GM12878 (cell line): Measurements from ENCODE around the gene CNIH2. TPM values are rescaled to one million over a fixed set of nuclear protein-coding genes. Genes with fewer than 3 reads are reported as not detected.

Experiments
- DPF2 ChIP-seq: fragments of 450-650 bp; IDR thresholded peaks from 2 replicates; pipeline ENCODE4 v1.6.1; 2017; ENCODE audit warnings: mild to moderate bottlenecking
- FOXM1 ChIP-seq: IDR thresholded peaks from 2 replicates; pipeline ENCODE4 v1.6.1; 2012; ENCODE audit warnings: low read depth, mild to moderate bottlenecking, inconsistent platforms, low read length, moderate library complexity
- NFYA ChIP-seq: IDR thresholded peaks from 2 replicates; pipeline ENCODE4 v1.6.1; 2011; ENCODE audit warnings: low read depth, mild to moderate bottlenecking, low read length, improper control_type of control experiment, borderline replicate concordance
- YY1 ChIP-seq: IDR thresholded peaks from 2 replicates; pipeline ENCODE4 v1.6.1; 2011; ENCODE audit warnings: low read depth, mild to moderate bottlenecking, low read length
- polyA plus RNA-seq, 11 experiments: library from polyadenylated mRNA; depleted of rRNA in 4 of 11; unstranded in 6 of 11; stranded (reverse) in 5 of 11; fragments of >200 nt; fragmentation: Nextera tagmentation in 4 of 11; fragmentation: Illumina TruSeq in 1 of 11; extraction: Ambion mirVana in 4 of 11; extraction: Trizol in 1 of 11; gene quantifications; 1 replicate in 1 of 11; 2 replicates in 10 of 11; pipeline versions ENCODE4 v1.2.1 to v1.2.3, GENCODE V29; 2011 to 2016; ENCODE audit warnings: inconsistent platforms in 2 of 11, missing spikeins in 2 of 11, low read depth in 1 of 11
- total RNA-seq, 4 experiments: library from RNA; depleted of rRNA in 3 of 4; stranded (reverse); fragments of >200 nt in 3 of 4; fragmentation: Illumina TruSeq in 1 of 4; extraction: Trizol in 1 of 4; gene quantifications; 2 replicates each; pipeline versions ENCODE4 v1.2.1 to v1.2.3, GENCODE V29; 2013 to 2021
- TF ChIP-seq, protein P1 (sequence below): IDR thresholded peaks from 2 replicates; pipeline ENCODE4 v1.6.1; 2011; ENCODE audit warnings: borderline replicate concordance, low read depth, mild to moderate bottlenecking, moderate library complexity, low read length; ENCODE audit not compliant: insufficient read depth, poor library complexity, severe bottlenecking
- TF ChIP-seq, protein P2 (sequence below): fragments of 450-650 bp; formaldehyde crosslinking; IDR thresholded peaks from 2 replicates; pipeline ENCODE4 v1.4.0; 2020; ENCODE audit warnings: mild to moderate bottlenecking, moderate library complexity

Gene CNIH2
- total and polyA plus RNA-seq, 10 of the 15 experiments (the other 5 are each of a cell fraction or from before 2014, with no cell fraction given), result 0.07 to 1.3 (median 0.68) TPM; not detected in 2

GRCh38 chr11:66313321-66314185 is 35.6 kb downstream of the CNIH2 start (continued):
- TF ChIP-seq, protein P1, sequence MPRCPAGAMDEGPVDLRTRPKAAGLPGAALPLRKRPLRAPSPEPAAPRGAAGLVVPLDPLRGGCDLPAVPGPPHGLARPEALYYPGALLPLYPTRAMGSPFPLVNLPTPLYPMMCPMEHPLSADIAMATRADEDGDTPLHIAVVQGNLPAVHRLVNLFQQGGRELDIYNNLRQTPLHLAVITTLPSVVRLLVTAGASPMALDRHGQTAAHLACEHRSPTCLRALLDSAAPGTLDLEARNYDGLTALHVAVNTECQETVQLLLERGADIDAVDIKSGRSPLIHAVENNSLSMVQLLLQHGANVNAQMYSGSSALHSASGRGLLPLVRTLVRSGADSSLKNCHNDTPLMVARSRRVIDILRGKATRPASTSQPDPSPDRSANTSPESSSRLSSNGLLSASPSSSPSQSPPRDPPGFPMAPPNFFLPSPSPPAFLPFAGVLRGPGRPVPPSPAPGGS, result no peak
- TF ChIP-seq YY1 (no peak), FOXM1 (no peak), NFYA (no peak), DPF2 (no peak)
- TF ChIP-seq, protein P2, sequence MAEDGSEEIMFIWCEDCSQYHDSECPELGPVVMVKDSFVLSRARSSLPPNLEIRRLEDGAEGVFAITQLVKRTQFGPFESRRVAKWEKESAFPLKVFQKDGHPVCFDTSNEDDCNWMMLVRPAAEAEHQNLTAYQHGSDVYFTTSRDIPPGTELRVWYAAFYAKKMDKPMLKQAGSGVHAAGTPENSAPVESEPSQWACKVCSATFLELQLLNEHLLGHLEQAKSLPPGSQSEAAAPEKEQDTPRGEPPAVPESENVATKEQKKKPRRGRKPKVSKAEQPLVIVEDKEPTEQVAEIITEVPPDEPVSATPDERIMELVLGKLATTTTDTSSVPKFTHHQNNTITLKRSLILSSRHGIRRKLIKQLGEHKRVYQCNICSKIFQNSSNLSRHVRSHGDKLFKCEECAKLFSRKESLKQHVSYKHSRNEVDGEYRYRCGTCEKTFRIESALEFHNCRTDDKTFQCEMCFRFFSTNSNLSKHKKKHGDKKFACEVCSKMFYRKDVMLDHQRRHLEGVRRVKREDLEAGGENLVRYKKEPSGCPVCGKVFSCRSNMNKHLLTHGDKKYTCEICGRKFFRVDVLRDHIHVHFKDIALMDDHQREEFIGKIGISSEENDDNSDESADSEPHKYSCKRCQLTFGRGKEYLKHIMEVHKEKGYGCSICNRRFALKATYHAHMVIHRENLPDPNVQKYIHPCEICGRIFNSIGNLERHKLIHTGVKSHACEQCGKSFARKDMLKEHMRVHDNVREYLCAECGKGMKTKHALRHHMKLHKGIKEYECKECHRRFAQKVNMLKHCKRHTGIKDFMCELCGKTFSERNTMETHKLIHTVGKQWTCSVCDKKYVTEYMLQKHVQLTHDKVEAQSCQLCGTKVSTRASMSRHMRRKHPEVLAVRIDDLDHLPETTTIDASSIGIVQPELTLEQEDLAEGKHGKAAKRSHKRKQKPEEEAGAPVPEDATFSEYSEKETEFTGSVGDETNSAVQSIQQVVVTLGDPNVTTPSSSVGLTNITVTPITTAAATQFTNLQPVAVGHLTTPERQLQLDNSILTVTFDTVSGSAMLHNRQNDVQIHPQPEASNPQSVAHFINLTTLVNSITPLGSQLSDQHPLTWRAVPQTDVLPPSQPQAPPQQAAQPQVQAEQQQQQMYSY (CRISPR knock-in tag), result no peak
